HG03520 (cell line): ENCODE measurements around the gene CADM4.
"Not testable (repeated sequence)": the region's sequence is repeated elsewhere in the genome, so short reads cannot be mapped to it uniquely, and the experiment has no call there.

Source experiments
- ATAC-seq: cut with Tn5 transposase; IDR thresholded peaks from one replicate; pipeline ENCODE4 v1.9.1; 2021; ENCODE audit warnings: mild to moderate bottlenecking, moderate library complexity; ENCODE audit not compliant: unreplicated experiment

CADM4 gene

GRCh38 chr19:43589277-43589676, 50.4 kb downstream of the CADM4 start:
- no peak for ATAC-seq

- ATAC-seq, result not testable (repeated sequence)
Measured at GRCh38 chr19:43587029-43587428, 52.6 kb downstream of the CADM4 start.

- no peak for ATAC-seq
Measured at GRCh38 chr19:43586346-43586745, 53.3 kb downstream of the CADM4 start.

GRCh38 chr19:43584484-43584883, 55.2 kb downstream of the CADM4 start:
- no peak for ATAC-seq

- ATAC-seq, result no peak
Measured at GRCh38 chr19:43582495-43582894, 57.2 kb downstream of the CADM4 start.

GRCh38 chr19:43581467-43581866, 58.2 kb downstream of the CADM4 start:
- ATAC-seq, result no peak

- no peak for ATAC-seq
Measured at GRCh38 chr19:43578787-43579186, 60.9 kb downstream of the CADM4 start.

- ATAC-seq, result no peak
Measured at GRCh38 chr19:43575955-43576878, 63.4 kb downstream of the CADM4 start.

- ATAC-seq, result peak; percentile 94
Measured at GRCh38 chr19:43575156-43575950, 64.3 kb downstream of the CADM4 start, which contains the start of the genes PINLYP and XRCC1. TSS of gene PINLYP (plus strand) at chr19:43575801. CDS start at chr19:43577192, 1,391 bp downstream. TSS of gene XRCC1 (minus strand) at chr19:43575527. CDS start at chr19:43575458, 69 bp downstream.

- ATAC-seq, result no peak
Measured at GRCh38 chr19:43574424-43575155, 65.1 kb downstream of the CADM4 start.
